HG02981 (cell line): ENCODE results near the gene CES3.
"Not testable (repeated sequence)": the region's sequence is repeated elsewhere in the genome, so short reads cannot be mapped to it uniquely, and the experiment has no call there.

Experiments used
- ATAC-seq: cut with Tn5 transposase; IDR thresholded peaks from one replicate; pipeline ENCODE4 v1.9.1; 2021; ENCODE audit warnings: mild to moderate bottlenecking, moderate library complexity; ENCODE audit not compliant: unreplicated experiment

CES3 gene

DNA sequence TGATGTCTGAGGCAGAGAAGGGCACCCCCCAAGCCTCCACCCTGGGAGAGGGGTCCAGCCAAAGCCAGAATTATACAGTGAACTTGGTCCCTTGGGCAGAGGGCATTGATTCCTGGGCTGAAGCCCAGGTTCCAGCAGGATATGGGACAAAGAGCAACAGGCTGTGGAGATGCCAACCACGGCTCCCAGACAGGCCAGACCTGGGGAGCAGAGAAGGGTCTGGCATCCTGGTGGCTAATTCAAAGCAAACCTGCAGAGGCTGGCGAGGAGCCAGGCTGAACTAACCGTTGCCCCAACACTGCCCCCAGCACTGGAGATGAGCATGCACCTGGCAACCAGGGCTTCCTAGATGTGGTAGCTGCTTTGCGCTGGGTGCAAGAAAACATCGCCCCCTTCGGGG, 3.0 kb downstream of the CES3 start:
- ATAC-seq: no peak

- ATAC-seq: no peak
Measured at GRCh38 chr16:66968847-66969246, 7.8 kb downstream of the CES3 start.

DNA sequence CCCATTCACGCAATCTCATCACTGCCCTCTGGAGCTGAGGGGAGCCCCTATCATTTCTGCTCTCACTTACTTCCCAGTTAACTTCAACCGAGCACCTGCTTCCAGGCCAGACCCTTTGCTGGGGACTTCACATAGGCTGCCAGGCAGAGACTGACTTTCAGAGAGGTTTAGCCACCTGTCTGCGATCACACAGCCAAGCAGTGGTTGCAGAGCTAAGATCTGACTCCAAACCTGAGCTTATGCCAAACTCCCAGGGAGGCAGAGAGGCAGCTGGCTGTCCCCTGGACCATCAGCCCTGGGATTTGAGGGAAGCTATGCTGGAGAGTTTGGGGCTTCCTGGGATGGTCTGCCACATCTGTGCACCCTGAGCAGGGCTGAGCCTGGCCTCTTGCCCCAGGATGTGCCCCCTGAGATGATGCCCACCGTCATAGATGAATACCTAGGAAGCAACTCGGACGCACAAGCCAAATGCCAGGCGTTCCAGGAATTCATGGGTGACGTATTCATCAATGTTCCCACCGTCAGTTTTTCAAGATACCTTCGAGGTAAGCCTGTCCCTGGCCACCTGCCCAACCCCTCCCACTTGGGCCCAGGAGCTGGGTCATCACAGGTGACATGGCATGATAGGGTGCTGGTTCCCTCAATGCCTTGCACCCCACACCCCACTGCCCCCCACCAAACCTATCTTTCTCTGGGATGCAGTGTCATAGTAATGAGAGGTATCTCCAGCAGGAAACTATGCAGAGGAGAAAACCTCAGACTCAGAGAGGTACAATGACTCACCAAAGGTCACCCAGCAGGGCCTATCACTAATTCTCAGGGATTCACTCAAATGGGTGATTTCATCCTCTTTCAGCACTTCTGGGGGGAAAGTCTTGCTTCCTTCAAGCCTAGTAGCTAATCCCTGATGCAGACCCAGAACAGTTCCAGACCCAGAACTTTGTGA, 10.0 kb downstream of the CES3 start:
- ATAC-seq: no peak

GRCh38 chr16:66972983-66973382, 11.9 kb downstream of the CES3 start:
- ATAC-seq: no peak

- no peak for ATAC-seq
Measured at GRCh38 chr16:66973716-66974115, 12.7 kb downstream of the CES3 start.

DNA sequence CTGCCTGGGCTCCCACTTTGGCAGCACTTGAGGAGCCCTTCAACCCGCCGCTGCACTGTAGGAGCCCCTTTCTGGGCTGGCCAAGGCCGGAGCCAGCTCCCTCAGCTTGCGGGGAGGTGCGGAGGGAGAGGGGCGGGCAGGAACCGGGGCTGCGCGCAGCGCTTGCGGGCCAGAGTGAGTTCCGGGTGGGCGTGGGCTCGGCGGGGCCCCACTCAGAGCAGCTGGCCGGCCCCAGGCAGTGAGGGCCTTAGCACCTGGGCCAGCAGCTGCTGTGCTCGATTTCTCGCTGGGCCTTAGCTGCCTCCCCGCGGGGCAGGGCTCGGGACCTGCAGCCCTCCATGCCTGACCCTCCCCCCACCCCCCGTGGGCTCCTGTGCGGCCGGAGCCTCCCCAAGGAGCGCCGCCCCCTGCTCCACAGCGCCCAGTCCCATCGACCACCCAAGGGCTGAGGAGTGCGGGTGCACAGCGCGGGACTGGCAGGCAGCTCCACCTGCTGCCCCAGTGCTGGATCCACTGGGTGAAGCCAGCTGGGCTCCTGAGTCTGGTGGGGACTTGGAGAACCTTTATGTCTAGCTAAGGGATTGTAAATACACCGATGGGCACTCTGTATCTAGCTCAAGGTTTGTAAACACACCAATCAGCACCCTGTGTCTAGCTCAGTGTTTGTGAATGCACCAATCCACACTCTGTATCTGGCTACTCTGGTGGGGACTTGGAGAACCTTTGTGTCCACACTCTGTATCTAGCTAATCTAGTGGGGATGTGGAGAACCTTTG, 13.3 kb downstream of the CES3 start:
- ATAC-seq: not testable (repeated sequence)

DNA sequence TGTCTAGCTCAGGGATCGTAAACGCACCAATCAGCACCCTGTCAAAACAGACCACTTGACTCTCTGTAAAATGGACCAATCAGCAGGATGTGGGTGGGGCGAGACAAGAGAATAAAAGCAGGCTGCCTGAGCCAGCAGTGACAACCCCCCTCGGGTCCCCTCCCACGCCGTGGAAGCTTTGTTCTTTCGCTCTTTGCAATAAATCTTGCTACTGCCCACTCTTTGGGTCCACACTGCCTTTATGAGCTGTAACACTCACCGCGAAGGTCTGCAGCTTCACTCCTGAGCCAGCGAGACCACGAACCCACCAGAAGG, 13.8 kb downstream of the CES3 start:
- not testable (repeated sequence) for ATAC-seq

DNA sequence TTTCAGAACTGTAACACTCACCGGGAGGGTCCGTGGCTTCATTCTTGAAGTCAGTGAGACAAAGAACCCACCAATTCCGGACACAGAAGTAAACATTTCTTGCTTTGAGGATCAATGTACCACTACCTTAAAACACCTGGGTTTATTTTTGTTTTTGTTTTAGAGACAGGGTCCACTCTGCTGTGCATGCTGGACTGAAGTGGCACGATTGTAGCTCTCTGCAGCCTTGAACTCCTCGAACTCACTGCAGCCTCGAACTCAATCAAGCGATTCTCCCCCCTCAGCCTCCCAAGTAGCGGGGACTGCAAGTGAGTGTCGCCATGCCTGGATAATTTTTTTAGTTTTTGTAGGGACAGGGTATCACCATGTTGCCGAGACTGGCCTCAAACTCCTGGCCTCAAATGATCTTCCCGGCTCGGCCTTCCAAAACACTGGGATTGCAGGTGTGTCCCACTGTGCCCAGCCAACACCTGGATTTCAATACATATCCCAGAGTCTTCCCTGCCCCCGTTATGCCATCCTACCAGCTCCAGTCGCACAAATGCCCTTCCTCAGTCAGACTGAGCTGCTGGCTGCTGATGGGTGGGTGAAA, 14.3 kb downstream of the CES3 start:
- ATAC-seq: no peak

- no peak for ATAC-seq
Measured at GRCh38 chr16:66976746-66977145, 15.7 kb downstream of the CES3 start.

- ATAC-seq: peak; percentile 74
Measured at GRCh38 chr16:66977341-66978113, 16.5 kb downstream of the CES3 start.

- ATAC-seq: no peak
Measured at GRCh38 chr16:66979011-66979717, 18.1 kb downstream of the CES3 start.

DNA sequence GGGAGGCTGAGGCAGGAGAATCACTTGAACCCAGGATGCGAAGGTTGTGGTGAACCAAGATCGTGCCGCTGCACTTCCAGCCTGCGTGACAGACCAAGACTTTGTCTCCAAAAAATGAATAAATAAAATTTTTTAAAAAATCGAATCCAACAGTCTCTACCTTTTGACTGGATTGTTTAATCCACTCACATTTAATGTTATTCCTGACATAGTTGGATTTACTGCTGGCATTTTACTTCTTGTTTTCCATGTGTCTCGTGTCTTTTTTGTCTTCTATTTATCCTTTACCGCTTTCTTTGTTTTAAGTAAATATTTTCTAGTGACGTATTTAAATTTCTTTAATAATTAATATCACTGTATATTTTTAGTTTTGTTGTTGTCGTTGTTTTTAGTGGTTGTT, 22.0 kb downstream of the CES3 start:
- ATAC-seq: no peak

- ATAC-seq: no peak
Measured at GRCh38 chr16:66984892-66985311, 23.8 kb downstream of the CES3 start.

- ATAC-seq: no peak
Measured at GRCh38 chr16:66986559-66986958, 25.5 kb downstream of the CES3 start.

GRCh38 chr16:66988197-66988788, 27.2 kb downstream of the CES3 start, which contains the start of gene CES4A:
TSS of gene CES4A (plus strand) at chr16:66988589. CDS start at chr16:66988773, 184 bp downstream.
- ATAC-seq: no peak

DNA sequence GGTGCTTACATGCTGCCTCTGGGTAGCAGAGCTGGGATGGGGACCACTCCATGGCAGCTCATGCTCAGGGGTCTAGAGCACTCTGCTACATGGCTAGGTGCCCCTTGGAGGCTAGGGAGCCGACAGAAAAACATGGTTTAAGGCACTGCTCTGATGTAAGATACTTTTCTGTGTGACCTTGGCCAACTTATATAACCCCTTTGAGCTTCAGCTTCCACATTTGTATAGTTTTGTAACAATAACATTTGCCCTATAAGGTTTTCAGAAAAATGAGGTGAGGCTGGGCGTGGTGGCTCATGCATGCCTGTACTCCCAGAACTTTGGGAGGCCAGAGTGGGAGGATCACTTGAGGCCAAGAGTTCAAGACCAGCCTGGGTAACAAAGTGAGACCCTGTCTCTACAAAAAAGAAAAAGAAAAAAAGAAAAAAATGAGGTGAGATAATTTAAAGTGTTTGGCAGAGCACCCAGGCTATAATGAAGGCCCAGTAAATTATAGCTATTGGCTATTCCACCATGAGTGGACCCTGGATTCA, 30.5 kb downstream of the CES3 start:
- ATAC-seq: no peak

DNA sequence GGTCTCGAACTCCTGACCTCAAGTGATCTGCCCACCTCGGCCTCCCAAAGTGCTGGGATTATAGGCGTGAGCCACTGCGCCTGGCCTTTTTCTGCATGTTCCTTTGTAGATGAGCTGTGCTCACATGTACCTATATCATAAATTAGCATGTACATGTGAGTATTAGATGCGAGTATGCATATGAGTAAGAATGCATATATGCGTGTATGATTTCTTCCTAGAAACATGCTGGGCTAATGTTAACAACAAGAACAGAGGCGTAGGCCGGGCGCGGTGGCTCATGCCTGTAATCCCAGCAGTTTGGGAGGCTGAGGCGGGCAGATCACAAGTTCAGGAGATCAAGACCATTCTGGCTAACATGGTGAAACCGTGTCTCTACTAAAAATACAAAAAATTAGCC, 32.5 kb downstream of the CES3 start:
- ATAC-seq: not testable (repeated sequence)

DNA sequence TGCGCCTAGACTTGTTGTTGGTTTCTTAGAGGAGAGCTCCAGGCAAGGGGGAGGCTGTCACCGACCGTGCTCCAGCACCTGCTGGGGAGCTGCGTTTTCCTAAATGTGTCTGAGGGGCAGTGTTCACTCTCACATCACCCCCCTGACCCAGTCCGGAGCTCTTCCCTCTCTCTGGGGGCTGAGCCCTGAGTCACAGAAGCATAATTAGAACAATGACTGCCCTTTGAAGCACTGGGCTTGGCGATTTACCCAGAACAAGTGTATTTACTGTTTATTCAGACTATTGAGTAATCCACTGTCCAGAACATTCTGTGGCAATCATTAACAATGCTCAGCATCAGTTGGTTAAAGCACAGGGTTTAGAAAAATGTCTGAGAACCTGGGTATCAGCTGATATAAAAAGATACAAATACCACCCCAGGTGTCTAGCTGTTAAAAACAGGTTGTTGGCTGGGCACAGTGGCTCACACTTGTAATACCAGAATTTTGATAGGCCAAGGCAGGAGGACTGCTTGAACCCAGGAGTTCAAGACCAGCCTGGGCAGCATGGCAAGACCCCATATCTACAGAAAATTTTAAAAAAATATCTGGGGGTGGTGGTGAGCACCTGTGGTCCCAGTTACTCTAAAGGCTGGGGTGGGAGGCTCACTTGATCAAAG, 35.4 kb downstream of the CES3 start:
- ATAC-seq: no peak

GRCh38 chr16:66996983-66997358, 35.9 kb downstream of the CES3 start:
- ATAC-seq: no peak
